Measurements from ENCODE around the gene SFXN5.

DNA sequence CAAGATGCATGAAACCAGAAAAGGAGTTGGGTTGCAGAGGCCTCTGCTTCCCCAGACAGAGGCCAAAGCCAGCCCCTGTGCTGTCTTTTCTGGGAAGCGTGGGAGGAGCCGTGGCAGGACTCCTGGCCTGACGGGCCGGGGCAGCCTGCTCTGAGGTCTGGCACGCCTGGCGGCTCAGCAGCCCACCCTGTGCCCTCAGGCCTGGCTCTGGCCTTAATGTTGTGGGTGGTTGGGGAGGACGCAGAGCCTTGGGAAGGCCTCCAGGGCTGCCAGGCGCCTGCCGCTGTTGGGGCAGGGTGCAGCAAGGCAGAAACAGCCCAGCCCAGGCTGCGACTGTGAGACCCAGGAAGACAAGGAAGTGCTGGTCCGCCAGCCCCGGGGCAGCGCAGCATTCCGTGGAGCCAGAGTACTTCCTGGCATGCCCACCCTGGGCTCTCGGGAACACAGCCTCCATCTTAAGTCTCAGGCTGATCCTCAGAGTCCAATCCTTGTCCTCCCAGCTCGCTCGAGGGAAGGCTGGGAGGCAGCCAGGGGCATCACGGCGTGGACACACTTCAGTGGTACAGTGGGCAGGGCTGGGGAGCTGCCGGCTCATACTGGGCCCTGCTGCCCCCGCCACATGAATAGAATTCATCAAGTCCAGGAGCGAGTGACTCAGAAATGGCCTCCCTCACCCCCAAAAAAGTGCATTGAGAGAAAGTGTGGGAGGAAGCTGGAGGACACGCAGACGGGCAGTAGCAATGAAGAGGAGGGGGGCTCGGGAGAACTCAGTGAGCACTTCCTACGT is 81.5 kb downstream of the SFXN5 start:
- TF ChIP-seq, protein P1, sequence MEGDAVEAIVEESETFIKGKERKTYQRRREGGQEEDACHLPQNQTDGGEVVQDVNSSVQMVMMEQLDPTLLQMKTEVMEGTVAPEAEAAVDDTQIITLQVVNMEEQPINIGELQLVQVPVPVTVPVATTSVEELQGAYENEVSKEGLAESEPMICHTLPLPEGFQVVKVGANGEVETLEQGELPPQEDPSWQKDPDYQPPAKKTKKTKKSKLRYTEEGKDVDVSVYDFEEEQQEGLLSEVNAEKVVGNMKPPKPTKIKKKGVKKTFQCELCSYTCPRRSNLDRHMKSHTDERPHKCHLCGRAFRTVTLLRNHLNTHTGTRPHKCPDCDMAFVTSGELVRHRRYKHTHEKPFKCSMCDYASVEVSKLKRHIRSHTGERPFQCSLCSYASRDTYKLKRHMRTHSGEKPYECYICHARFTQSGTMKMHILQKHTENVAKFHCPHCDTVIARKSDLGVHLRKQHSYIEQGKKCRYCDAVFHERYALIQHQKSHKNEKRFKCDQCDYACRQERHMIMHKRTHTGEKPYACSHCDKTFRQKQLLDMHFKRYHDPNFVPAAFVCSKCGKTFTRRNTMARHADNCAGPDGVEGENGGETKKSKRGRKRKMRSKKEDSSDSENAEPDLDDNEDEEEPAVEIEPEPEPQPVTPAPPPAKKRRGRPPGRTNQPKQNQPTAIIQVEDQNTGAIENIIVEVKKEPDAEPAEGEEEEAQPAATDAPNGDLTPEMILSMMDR (optimal IDR thresholded peaks at IDR 0.05 in 1 of 3, IDR thresholded peaks at IDR 0.05 in 1 of 3, conservative IDR thresholded peaks at IDR 0.05 in 1 of 3; ENCODE audit: extremely low read depth in 1 of 3, insufficient read depth in 2 of 3, low read length in 3 of 3), result no peak
- TF ChIP-seq EZH2 (IDR thresholded peaks at IDR 0.05; ENCODE audit: low read length), result no peak
